Common myeloid progenitor, CD34-positive (primary cell): ENCODE data around the gene XAGE5.
"Not testable (repeated sequence)": the region's sequence is repeated elsewhere in the genome, so short reads cannot be mapped to it uniquely, and the experiment has no call there.

Experiments
- CTCF ChIA-PET: fragments of 350-600 bp; sonication (Branson Sonifier 250); formaldehyde crosslinking; loops from one replicate; lab custom pipeline; 2021; ENCODE audit warnings: antibody characterized with exemption; lab: Charles Lee
- POLR2A ChIA-PET: fragments of 350-600 bp; sonication (Branson Sonifier 250); formaldehyde crosslinking; loops from one replicate; lab custom pipeline; 2021; ENCODE audit warnings: antibody characterized with exemption; lab: Charles Lee
- DNase-seq, 3 donors: peaks; one replicate each; pipeline versions ENCODE4 v3.0.0 to v3.0.0-alpha.2; 2013
- H3K27ac ChIP-seq, 2 experiments: 1 replicate in 1 of 2; 2 replicates in 1 of 2; pipeline ENCODE4 v1.7.0; 2013; ENCODE audit warnings: inconsistent platforms in 2 of 2, low read length in 2 of 2, mild to moderate bottlenecking in 2 of 2, low read depth in 1 of 2, moderate library complexity in 1 of 2; ENCODE audit not compliant: severe bottlenecking in 2 of 2, insufficient read depth in 1 of 2, poor library complexity in 1 of 2
- H3K27me3 ChIP-seq, 5 experiments: replicated peaks in 2 of 5; 1 replicate in 3 of 5; 2 replicates in 2 of 5; pipeline versions ENCODE4 v1.6.1 to v1.7.0; 2013; ENCODE audit warnings: low read length in 4 of 5, mild to moderate bottlenecking in 2 of 5, moderate library complexity in 2 of 5, inconsistent platforms in 1 of 5; ENCODE audit not compliant: insufficient read depth in 5 of 5, control insufficient read depth in 4 of 5
- H3K36me3 ChIP-seq, 4 experiments: 1 replicate in 2 of 4; 2 replicates in 2 of 4; pipeline versions ENCODE4 v1.6.1 to v1.7.0; 2013; ENCODE audit warnings: low read length in 3 of 4, control low read depth in 1 of 4, mild to moderate bottlenecking in 1 of 4; ENCODE audit not compliant: control insufficient read depth in 4 of 4, insufficient read depth in 4 of 4
- H3K4me1 ChIP-seq, 4 experiments: 1 replicate in 3 of 4; 2 replicates in 1 of 4; pipeline versions ENCODE4 v1.6.1 to v1.7.1; 2013; ENCODE audit warnings: low read length in 3 of 4, mild to moderate bottlenecking in 3 of 4, control low read depth in 1 of 4, inconsistent platforms in 1 of 4, moderate library complexity in 1 of 4; ENCODE audit not compliant: control insufficient read depth in 4 of 4, insufficient read depth in 4 of 4; ENCODE audit errors: control extremely low read depth in 1 of 4
- H3K4me3 ChIP-seq, 7 experiments: 1 replicate in 4 of 7; 2 replicates in 3 of 7; pipeline versions ENCODE4 v1.5.1 to v1.7.0; 2013; ENCODE audit warnings: mild to moderate bottlenecking in 7 of 7, low read length in 6 of 7, moderate library complexity in 6 of 7, inconsistent platforms in 2 of 7, low read depth in 2 of 7, control low read depth in 1 of 7; ENCODE audit not compliant: insufficient read depth in 4 of 7, control insufficient read depth in 1 of 7; ENCODE audit errors: extremely low read depth in 1 of 7
- H3K9me3 ChIP-seq, 5 experiments: 1 replicate in 4 of 5; 2 replicates in 1 of 5; pipeline versions ENCODE4 v1.6.1 to v1.7.1; 2013; ENCODE audit warnings: low read length in 4 of 5, mild to moderate bottlenecking in 2 of 5, inconsistent platforms in 1 of 5, low read depth in 1 of 5, moderate library complexity in 1 of 5; ENCODE audit not compliant: control insufficient read depth in 4 of 5, insufficient read depth in 2 of 5; ENCODE audit errors: control extremely low read depth in 1 of 5
- WGBS: methylation state at CpG from one replicate; pipeline ENCODE4 v1.1.5; 2013; ENCODE audit not compliant: insufficient coverage; 5-methylcytosine and 5-hydroxymethylcytosine counted together

The XAGE5 gene

DNA sequence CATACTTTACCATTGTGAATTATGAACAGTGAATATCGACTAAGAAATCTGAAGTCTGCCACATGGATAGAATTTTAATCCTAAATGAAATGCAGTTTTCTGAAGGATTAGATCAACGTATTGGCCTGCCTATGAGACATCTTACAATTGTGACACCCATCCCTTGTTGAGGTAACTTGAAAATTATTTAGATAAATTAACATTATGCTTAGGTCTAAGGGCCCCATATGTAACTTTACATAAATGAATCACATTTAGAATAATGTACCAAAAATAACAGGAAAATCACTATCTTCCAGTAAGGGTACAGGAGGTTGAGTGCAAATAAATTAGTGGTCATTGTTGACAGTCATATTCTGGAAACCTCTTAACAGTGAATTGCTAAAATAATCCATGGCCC lies 13.5 kb downstream of the XAGE5 start:
- Histone ChIP-seq H3K4me3 (no peak overlapping the region), H3K27me3 (peaks cover 0 to 10% (median 0%) of the 10 kb centered on the region in 5 experiments), H3K27ac (no peak overlapping the region), H3K4me1 (no peaks in the 10 kb centered on the region), H3K36me3 (no peaks in the 10 kb centered on the region), H3K9me3 (peaks cover 0 to 3% (median 0%) of the 10 kb centered on the region in 5 experiments)
- no CpG with 5 or more reads among the region's 2 CpGs for WGBS
- POLR2A ChIA-PET: no interaction called here
- CTCF ChIA-PET: no interaction called here
- no peak for DNase-seq

DNA sequence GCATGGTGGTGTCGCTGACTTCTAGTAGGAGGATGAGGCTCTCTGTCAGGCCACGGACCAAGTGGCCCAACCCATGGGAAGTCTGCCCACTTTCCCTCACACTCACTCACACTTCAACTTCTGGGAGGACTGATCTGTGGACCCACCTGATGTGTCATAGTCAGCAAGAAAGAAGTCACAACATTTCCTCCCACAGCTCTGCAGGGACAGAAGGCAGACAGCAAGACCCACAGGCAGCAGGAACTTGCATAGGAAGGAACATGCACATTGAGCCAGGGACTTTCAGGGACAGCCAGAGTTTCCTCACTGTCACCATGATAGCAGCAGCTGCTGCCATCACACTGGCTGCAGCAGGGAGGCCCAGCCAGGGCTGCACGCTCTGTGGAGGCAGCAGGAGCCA lies 19.5 kb downstream of the XAGE5 start:
- no peak for DNase-seq
- no peak overlapping the region for H3K4me3 ChIP-seq
- peaks cover 0 to 3% (median 0%) of the 10 kb centered on the region in 5 experiments for H3K9me3 ChIP-seq
- 42% methylated on average over 3 of the region's 3 CpGs for WGBS
- H3K27me3 ChIP-seq: peaks cover 0 to 11% (median 0%) of the 10 kb centered on the region in 5 experiments
- H3K4me1 ChIP-seq: no peaks in the 10 kb centered on the region
- ChIA-PET CTCF (no interaction called here), POLR2A (no interaction called here)
- no peaks in the 10 kb centered on the region for H3K36me3 ChIP-seq
- no peak overlapping the region for H3K27ac ChIP-seq

DNA sequence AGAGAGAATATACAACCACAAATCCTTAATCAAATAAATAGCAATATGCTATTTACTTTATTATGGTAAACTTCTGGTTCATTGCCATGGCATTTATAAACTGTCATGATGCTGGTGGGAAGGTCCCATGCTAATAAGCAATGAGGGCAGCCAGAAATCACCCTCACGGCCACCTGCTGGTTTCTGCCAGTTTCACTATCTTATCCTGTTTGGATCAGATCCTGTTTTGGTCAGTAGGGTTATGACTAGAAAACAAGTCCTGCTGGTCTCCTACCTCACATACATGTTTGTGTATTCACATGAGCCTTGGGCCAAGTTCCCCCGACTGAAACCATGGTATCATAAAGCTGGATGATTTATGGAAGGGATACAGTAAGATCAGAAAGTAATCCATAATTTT lies 28.1 kb downstream of the XAGE5 start:
- Histone ChIP-seq H3K4me1 (no peaks in the 10 kb centered on the region), H3K9me3 (no peaks in the 10 kb centered on the region), H3K36me3 (no peaks in the 10 kb centered on the region), H3K27me3 (peaks cover 0 to 3% (median 0%) of the 10 kb centered on the region in 5 experiments), H3K27ac (no peak overlapping the region), H3K4me3 (no peak overlapping the region)
- CTCF ChIA-PET: no interaction called here
- WGBS: 100% methylated on average over 1 of the region's 2 CpGs
- DNase-seq: no peak
- POLR2A ChIA-PET: no interaction called here

DNA sequence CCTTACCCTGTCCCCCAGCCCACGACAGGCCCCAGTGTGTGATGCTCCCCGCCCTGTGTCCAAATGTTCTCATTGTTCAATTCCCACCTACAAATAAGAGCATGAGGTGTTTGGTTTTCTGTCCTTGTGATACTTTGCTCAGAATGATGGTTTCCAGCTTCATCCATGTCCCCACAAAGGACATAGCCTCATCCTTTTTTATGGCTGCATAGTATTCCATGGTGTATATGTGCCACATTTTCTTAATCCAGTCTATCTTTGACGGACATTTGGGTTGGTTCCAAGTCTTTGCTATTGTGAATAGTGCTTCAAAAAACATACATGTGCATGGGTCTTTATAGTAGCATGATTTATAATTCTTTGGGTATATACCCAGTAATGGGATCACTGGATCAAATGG lies 32.5 kb downstream of the XAGE5 start:
- H3K27ac ChIP-seq, DNase-seq, H3K27me3 ChIP-seq, H3K36me3 ChIP-seq, POLR2A ChIA-PET, CTCF ChIA-PET, H3K4me3 ChIP-seq, H3K4me1 ChIP-seq, H3K9me3 ChIP-seq: not testable (repeated sequence)
- WGBS: 100% methylated on average over 1 of the region's 3 CpGs

DNA sequence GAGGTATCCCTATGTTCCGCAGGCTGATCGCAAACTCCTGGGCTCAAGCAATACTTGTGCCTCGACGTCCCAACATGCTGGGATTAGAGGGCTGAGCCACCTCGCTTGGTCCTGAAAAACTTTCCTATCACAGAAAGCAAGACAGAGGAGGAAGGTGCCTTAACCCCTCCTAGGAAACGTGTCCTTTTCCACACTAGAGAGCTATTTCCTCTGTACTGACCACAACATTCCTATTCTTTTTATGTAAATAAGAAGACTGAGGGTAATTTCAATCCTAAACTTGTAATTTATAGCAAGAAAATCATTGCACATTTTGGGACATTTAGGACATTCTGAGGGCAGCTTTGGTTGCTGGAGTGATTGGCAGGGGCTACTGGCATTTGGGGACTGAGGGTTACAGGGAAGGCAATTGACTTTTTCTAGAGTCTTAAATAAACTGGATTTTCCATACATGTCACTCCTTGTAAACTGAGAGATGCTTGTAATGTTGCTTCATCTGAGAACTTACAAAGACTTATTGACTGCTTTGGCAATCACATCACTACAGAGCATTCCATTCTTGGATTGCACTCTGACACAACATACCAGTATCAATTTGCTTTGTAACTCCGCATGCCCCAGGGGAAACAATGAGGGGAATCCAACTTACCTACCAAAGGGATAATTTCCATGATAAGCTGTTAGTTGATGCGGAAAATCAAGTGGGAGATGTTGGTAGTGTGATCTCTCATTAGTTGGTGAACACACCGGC lies 41.2 kb downstream of the XAGE5 start:
- no peak overlapping the region for H3K27ac ChIP-seq
- H3K4me3 ChIP-seq: no peak overlapping the region
- H3K4me1 ChIP-seq: no peaks in the 10 kb centered on the region
- H3K36me3 ChIP-seq: no peaks in the 10 kb centered on the region
- peaks cover 0 to 8% (median 0%) of the 10 kb centered on the region in 5 experiments for H3K9me3 ChIP-seq
- POLR2A ChIA-PET: interaction anchor here (0.7 kb wide), 1 partner anchor 54 kb away, joined by 3 read pairs; no protein-coding TSS in a partner anchor
- no peak for DNase-seq
- CTCF ChIA-PET: no interaction called here
- peaks cover 0 to 40% (median 0%) of the 10 kb centered on the region in 5 experiments for H3K27me3 ChIP-seq
- WGBS: 88% methylated on average over 6 of the region's 9 CpGs

DNA sequence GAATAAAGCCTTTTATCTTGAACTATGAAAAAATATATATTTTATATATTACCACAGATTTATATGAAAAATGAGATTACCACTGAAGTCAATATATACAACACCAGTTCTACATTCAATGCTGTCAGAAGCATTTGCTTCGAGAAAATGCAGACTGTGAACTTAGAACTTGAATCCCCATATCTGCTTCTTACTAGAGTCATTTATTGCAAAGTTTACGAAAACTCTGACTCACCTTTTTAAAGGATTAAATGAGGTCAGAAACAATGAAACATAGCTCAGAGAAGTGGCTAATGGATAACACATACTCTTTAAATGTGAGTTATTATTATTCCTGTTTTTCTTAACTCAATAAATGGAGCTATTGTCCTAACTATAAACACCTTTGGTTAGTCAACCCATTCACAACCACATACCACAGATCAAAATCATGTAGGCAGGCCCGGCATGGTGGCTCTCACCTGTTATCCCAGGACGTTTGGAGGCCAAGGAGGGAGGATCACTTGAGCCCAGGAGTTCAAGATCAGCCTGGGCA lies 46.0 kb downstream of the XAGE5 start:
- H3K27ac ChIP-seq, H3K9me3 ChIP-seq, H3K4me1 ChIP-seq, H3K36me3 ChIP-seq, CTCF ChIA-PET, H3K4me3 ChIP-seq, DNase-seq: not testable (repeated sequence)
- H3K27me3 ChIP-seq: peaks cover 0 to 17% (median 0%) of the 10 kb centered on the region in 5 experiments
- WGBS: 60% methylated on average over 1 of the region's 4 CpGs
- POLR2A ChIA-PET: interaction anchor here (0.6 kb wide), 1 partner anchor 1011 kb away, joined by 4 read pairs; no protein-coding TSS in a partner anchor

DNA sequence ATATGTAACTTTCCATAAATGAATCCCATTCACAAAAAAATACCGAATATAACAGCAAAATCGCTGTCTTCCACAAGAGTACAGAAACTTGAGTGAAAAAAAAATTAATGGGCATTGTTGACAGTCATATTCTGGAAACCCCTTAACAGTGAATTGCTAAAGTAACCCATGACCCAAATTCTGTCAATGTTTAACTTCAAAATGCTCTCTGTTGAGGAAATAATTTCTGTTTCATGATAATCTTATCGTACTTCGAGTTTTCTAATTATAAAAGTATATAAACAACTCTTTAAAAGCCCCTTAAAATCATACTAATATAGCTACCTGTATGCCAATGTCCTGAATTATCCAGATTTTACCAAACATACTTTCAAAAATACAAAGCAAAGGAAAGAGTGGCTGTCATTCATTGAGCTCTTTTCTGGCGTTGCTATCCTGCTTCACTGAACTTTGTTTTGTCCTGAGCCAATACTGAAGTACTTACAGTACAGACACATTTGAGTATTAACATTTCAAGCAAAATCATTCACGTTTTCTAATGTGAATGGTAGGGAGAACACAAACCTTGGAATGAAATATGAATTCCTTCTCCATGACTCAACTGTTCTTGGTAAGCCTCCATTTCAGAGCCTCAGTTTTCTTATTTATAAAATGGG lies 54.4 kb downstream of the XAGE5 start:
- Histone ChIP-seq H3K9me3 (no peaks in the 10 kb centered on the region), H3K36me3 (no peaks in the 10 kb centered on the region), H3K4me3 (no peak overlapping the region), H3K27me3 (peaks cover 0 to 28% (median 0%) of the 10 kb centered on the region in 5 experiments), H3K27ac (no peak overlapping the region), H3K4me1 (no peaks in the 10 kb centered on the region)
- WGBS: 80% methylated on average over 1 of the region's 6 CpGs
- no peak for DNase-seq
- CTCF ChIA-PET: no interaction called here
- POLR2A ChIA-PET: no interaction called here
